Measurements from ENCODE around the gene PITX2.

- TF ChIP-seq CTCF (IDR thresholded peaks at IDR 0.05): no peak
- no peak for TF ChIP-seq POLR2A (IDR thresholded peaks at IDR 0.05)
These were observed 40.3 kb upstream of the PITX2 start for GRCh38 chr4:110663206-110663605.

Data from lower leg skin (tissue), 3 donors.